ENCODE data around the gene GSC2.

DNA sequence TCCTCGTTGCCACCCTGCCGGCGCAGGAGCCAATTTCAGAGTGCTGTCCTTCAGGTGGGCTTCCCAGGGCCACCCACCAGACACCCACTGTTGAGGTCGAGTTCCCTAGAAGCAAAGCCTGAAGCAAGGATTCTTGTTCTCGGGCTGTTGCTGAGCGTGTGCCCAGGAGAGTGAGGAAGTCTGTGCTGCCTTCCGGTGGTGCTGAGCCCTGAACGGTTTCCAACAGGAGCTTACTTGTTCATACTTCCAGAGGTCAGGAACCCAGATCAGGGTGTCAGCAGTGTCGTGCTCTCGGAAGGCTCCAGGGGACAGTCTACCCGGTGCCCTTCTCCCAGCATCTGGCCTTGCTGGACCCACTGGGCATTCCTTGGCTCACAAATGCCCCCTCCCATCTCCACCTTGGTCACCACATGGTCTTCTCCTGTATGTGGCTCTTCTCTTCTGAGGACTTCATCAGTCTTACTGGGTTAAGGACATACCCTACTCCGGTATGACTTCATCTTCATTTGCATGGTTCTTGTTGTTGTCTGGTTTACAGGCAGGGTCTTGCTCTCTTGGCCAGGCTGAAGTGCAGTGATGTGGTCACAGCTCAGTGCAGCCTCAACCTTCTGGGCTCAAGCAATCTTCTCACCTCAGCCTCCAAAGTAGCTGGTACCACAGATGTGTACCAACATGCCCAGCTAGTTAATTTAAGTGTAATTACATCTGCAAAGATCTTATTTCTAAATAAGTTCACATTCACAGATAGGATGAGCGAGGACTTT lies 17.2 kb upstream of the GSC2 start:
- TF ChIP-seq, protein P1, sequence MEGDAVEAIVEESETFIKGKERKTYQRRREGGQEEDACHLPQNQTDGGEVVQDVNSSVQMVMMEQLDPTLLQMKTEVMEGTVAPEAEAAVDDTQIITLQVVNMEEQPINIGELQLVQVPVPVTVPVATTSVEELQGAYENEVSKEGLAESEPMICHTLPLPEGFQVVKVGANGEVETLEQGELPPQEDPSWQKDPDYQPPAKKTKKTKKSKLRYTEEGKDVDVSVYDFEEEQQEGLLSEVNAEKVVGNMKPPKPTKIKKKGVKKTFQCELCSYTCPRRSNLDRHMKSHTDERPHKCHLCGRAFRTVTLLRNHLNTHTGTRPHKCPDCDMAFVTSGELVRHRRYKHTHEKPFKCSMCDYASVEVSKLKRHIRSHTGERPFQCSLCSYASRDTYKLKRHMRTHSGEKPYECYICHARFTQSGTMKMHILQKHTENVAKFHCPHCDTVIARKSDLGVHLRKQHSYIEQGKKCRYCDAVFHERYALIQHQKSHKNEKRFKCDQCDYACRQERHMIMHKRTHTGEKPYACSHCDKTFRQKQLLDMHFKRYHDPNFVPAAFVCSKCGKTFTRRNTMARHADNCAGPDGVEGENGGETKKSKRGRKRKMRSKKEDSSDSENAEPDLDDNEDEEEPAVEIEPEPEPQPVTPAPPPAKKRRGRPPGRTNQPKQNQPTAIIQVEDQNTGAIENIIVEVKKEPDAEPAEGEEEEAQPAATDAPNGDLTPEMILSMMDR (IDR thresholded peaks at IDR 0.05): no peak
- no peak for TF ChIP-seq POLR2A (IDR thresholded peaks at IDR 0.05)

Data from upper lobe of left lung (tissue), 4 donors.